Hematopoietic multipotent progenitor cell treated with erythropoietin and hydrocortisone succinate and interleukin-3 and kit ligand, for 15 days (in vitro differentiated cells): Measurements from ENCODE around the gene TGFB3.

ENCODE experiments used
- DNase-seq: peaks from one replicate; pipeline ENCODE4 v3.0.0-alpha.2; 2015; ENCODE audit warnings: low spot score

The TGFB3 gene

GRCh38 chr14:75987201-75987970, 5.6 kb upstream of the TGFB3 start:
- no peak for DNase-seq

GRCh38 chr14:75986439-75986765, 4.6 kb upstream of the TGFB3 start:
- DNase-seq, result no peak

DNA sequence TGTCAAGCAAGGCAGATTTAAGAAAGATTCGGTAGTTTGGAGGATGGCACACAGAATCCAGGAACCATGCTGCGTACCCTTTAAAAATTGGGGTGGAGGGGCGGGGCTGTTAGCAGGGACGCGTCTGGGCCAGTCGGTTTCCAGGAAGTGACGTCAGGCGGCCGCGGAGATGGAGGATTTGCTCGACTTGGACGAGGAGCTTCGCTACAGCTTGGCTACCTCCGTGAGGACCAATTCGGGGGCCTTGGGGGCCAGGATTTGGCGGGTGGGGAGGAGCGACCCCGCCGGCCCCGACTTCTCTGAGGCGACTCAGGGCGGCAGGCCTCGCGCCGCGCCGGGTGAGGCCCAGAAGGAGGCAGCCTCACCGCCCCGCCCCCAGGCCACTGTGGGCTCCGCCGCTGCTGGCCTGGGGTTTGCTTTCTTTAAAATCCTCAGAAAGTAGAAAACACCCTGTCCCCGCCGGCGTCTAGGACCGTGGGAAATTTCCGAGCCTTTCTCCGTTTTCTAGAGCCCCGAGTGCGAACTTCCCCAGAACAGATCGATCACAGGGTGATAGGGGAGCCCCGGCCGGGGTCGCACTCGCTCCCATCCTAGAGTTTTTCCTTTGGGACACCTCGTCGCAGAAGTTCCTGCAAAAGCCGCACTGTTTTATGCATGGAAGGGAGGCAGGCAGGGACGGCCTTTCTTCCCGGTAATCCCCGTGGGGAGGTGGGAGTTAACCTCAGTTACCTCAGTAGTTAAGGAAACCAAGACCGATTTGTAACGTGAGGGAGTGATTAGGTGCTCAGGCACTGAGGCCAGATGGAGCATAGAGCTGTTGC, 4.0 kb upstream of the TGFB3 start, which contains the start of gene IFT43:
Gene IFT43 (plus strand): TSS at position 146 of the 821 bp plus-strand sequence. CDS start 24 bp downstream, at position 170.
- DNase-seq, result peak; percentile 87

DNA sequence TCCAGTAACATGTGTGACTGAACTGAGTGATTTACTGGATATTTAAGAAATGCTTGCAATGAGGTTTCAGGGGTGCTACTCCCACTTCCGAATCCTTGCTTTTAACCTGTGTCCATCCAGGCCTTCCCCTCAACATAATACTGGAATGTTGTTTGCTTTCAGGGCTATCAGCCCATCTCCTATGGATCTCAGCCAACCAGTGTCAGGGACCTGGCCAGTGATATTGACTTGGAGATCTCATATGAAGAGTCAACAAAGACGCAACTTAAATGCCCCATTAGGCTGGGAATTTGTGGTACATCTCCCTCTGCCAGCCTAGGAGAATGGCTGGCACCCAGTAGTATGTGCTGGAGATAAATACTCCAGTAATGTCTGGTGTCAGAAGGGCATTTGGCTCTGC, 2.9 kb upstream of the TGFB3 start:
- DNase-seq, result no peak

- DNase-seq, result no peak
These were observed 1.2 kb upstream of the TGFB3 start for GRCh38 chr14:75983019-75983358.

- DNase-seq, result peak; percentile 76
These were observed 647 bp upstream of the TGFB3 start for GRCh38 chr14:75982266-75983018.

DNA sequence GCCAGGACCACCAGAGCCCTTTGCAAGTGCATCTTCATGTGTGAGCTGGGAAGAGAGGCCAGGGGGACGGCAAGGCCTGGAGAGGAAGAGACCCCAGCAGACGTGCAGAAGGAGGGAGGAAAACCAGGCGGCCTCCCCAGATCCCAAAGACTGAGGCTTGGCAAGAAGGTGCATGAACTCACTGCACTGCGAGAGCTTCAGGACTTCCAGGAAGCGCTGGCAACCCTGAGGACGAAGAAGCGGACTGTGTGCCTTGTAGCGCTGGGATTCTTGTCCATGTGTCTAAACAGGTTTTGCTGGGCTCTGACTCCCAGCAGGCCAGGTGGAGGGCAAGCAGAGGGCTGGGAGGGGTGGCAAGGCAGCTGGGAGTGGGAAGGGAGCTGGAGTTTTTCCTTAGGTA, 939 bp downstream of the TGFB3 start:
- no peak for DNase-seq

GRCh38 chr14:75979648-75980565, 1.9 kb downstream of the TGFB3 start:
- DNase-seq, result no peak

- no peak for DNase-seq
These were observed 2.7 kb downstream of the TGFB3 start for GRCh38 chr14:75979071-75979571.

- no peak for DNase-seq
These were observed 3.5 kb downstream of the TGFB3 start for GRCh38 chr14:75978249-75978731.

GRCh38 chr14:75977582-75977943, 4.2 kb downstream of the TGFB3 start:
- DNase-seq, result no peak

DNA sequence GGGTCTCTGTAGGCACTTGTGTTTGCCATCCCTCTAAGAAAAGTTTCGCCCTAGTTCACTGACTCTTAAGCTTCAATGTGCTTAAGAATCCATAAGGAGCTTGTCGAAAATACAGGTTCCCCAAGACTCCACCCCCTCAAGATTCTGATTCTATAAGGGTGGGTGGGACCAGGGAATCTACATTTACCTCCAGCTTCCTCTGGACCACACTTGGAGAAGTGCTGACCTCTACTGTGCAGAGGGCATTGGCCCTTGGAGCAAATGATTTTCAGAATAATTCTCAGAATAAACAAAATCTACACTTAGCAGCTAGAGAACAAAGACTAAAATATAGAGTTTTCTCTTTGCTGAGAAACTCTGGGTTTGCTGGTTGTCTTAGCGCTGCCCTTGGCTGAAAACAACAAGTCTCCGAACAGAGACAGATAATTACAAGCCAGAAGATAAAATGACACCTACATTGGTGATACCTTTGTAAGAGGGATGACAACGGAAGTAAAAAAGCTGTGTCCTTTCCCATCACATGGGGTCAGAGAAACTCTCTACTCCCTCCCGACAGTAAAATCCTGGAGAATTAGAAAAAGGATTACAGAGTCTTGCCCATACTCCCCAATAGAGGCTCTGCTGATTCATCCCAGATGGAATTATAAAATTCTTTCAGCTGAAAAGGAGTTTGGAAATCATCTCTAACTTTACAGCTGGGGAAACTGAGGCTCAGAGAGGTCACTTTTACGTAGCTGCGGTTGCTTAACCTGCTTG, 4.8 kb downstream of the TGFB3 start:
- no peak for DNase-seq

DNA sequence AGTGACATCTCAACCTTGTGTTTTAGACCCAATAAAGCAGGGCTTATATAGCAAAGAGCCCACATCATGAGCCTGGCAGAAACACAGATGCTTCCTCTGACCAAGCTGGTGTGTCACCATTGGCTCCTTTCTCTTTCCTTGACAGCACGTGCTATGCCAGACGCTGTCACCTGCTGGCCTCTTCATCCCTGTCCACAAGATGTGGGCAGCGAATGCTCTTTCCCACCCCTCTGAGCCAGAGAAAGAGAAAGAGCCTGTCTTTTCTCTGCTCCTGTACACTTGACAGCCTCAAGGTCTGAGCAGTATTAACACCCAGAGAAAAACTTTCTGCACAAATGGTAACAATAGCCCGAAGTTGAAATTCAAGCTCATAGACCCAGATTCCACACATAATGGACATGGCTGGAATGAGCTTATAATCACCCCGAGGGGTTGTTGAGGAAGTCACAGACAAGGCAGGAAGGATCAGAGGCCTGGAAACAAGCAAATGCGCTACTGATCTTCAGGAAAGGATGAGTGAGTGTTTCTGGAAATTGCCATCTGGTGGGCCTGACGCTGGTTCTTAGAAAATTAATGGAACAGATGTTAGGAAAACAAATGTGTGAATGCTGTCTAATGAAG, 8.9 kb downstream of the TGFB3 start:
- no peak for DNase-seq

- DNase-seq, result no peak
These were observed 10.3 kb downstream of the TGFB3 start for GRCh38 chr14:75971509-75971908.

- no peak for DNase-seq
These were observed 10.8 kb downstream of the TGFB3 start for GRCh38 chr14:75970989-75971388.

GRCh38 chr14:75969891-75970290, 11.9 kb downstream of the TGFB3 start:
- DNase-seq, result no peak

GRCh38 chr14:75969126-75969525, 12.7 kb downstream of the TGFB3 start:
- no peak for DNase-seq

DNA sequence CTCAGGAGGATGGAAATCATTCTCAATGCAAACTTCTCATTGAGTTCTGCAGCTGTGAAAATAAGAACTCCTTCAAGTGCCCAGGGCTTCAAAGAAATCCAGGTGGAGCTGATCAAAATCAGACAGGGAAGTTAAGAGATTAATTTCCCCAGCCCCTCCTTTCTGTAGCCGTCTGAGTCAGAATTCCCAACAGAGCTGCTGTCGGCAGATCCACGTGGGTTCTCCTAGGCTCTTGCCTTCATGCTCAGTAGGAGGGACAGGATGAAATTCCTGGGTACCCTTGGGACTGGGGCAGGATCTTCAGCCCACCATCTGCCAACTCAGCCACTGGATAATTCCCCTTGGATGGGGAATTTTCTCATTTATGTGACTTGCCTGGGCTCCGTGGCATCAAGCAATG, 13.3 kb downstream of the TGFB3 start:
- DNase-seq, result no peak

GRCh38 chr14:75967866-75968265, 13.9 kb downstream of the TGFB3 start:
- no peak for DNase-seq

GRCh38 chr14:75961662-75962061, 20.1 kb downstream of the TGFB3 start:
- no peak for DNase-seq
